H1 (cell line): Measurements from ENCODE around the gene GMCL2. TPM values are rescaled to one million over a fixed set of nuclear protein-coding genes. Genes with fewer than 3 reads are reported as not detected.
A peak's percentile ranks its signal among the peaks of the same experiment; 100 is the strongest.

ENCODE experiments used
- CTCF ChIA-PET: fragments of 300-600 bp; sonication (Branson Sonifier 250); formaldehyde crosslinking; loops from one replicate; lab custom pipeline; 2021; ENCODE audit not compliant: partially characterized antibody; lab: Charles Lee
- POLR2A ChIA-PET: fragments of 300-600 bp; sonication (Branson Sonifier 250); formaldehyde crosslinking; loops from one replicate; lab custom pipeline; 2021; ENCODE audit warnings: inconsistent platforms; ENCODE audit not compliant: partially characterized antibody; lab: Charles Lee
- DNase-seq, 2 experiments: peaks; one replicate each; pipeline versions ENCODE4 v3.0.0 to v3.0.0-alpha.2; 2010 to 2022; ENCODE audit warnings: low spot score in 2 of 2, low read depth in 1 of 2, mixed read lengths in 1 of 2
- FAIRE-seq: peaks from 2 replicates; lab custom pipeline; 2011; peaks lifted over from hg19 to GRCh38; lab: Jason Lieb, UNC
- H2AFZ ChIP-seq: 2 replicates; pipeline ENCODE4 v1.8.1; 2012; ENCODE audit warnings: low read length, inconsistent platforms
- H2AK5ac ChIP-seq: 2 replicates; pipeline ENCODE4 v1.6.1; 2013; ENCODE audit warnings: low read depth, low read length
- H2BK120ac ChIP-seq: replicated peaks from 2 replicates; pipeline ENCODE3; 2013; ENCODE audit warnings: low read depth, low read length, inconsistent platforms
- H2BK12ac ChIP-seq: 2 replicates; pipeline ENCODE4 v1.6.1; 2013; ENCODE audit warnings: low read depth, low read length
- H2BK15ac ChIP-seq: 2 replicates; pipeline ENCODE4 v1.6.1; 2013; ENCODE audit warnings: low read length
- H2BK20ac ChIP-seq: 2 replicates; pipeline ENCODE4 v1.6.1; 2013; ENCODE audit warnings: low read length
- H2BK5ac ChIP-seq: 2 replicates; pipeline ENCODE4 v1.6.1; 2013; ENCODE audit warnings: low read depth, low read length
- H3K14ac ChIP-seq: 2 replicates; pipeline ENCODE4 v1.6.1; 2013; ENCODE audit warnings: inconsistent platforms; ENCODE audit not compliant: insufficient read length
- H3K18ac ChIP-seq: 2 replicates; pipeline ENCODE4 v1.6.1; 2013; ENCODE audit warnings: low read length; ENCODE audit errors: extremely low read depth
- H3K23ac ChIP-seq: 2 replicates; pipeline ENCODE4 v1.6.1; 2013; ENCODE audit warnings: inconsistent platforms; ENCODE audit not compliant: insufficient read length
- H3K23me2 ChIP-seq: 2 replicates; pipeline ENCODE4 v1.6.1; 2013; ENCODE audit warnings: low read depth, low read length
- H3K27ac ChIP-seq: 2 replicates; pipeline ENCODE4 v1.6.1; 2011; ENCODE audit warnings: low read depth, low read length, inconsistent platforms
- H3K27me3 ChIP-seq, 4 experiments: replicated peaks in 1 of 4; 1 replicate in 1 of 4; 2 replicates in 3 of 4; pipeline versions ENCODE4 v1.6.1 to v1.8.1; 2011 to 2013; ENCODE audit warnings: low read length in 3 of 4, mild to moderate bottlenecking in 3 of 4, inconsistent platforms in 2 of 4, mixed read lengths in 2 of 4, moderate library complexity in 1 of 4; ENCODE audit not compliant: control insufficient read depth in 3 of 4, insufficient read depth in 3 of 4; ENCODE audit errors: extremely low read depth in 1 of 4
- H3K36me3 ChIP-seq, 4 experiments: 2 replicates each; pipeline versions ENCODE4 v1.6.1 to v1.8.1; 2011 to 2013; ENCODE audit warnings: mild to moderate bottlenecking in 4 of 4, low read length in 3 of 4, moderate library complexity in 2 of 4, control low read depth in 1 of 4, inconsistent platforms in 1 of 4; ENCODE audit not compliant: insufficient read depth in 4 of 4, control insufficient read depth in 2 of 4
- H3K4ac ChIP-seq: replicated peaks from 2 replicates; pipeline ENCODE3; 2013; ENCODE audit warnings: low read length, low read depth, mixed read lengths, inconsistent platforms; ENCODE audit not compliant: insufficient read length
- H3K4me1 ChIP-seq, 4 experiments: replicated peaks in 1 of 4; 1 replicate in 1 of 4; 2 replicates in 3 of 4; pipeline versions ENCODE4 v1.6.1 to v1.8.1; 2011 to 2013; ENCODE audit warnings: low read length in 3 of 4, inconsistent platforms in 2 of 4, mixed read lengths in 1 of 4; ENCODE audit not compliant: insufficient read depth in 4 of 4, control insufficient read depth in 3 of 4
- H3K4me2 ChIP-seq, 2 experiments: 2 replicates each; pipeline versions ENCODE4 v1.6.1 to v1.8.1; 2011 to 2013; ENCODE audit warnings: low read depth in 2 of 2, low read length in 2 of 2, control low read depth in 1 of 2, inconsistent platforms in 1 of 2, mild to moderate bottlenecking in 1 of 2; ENCODE audit not compliant: insufficient read depth in 1 of 2
- H3K4me3 ChIP-seq, 4 experiments: fragments of 200-600, 300-600 bp in 1 of 4; sonication (generic), shearing (Covaris generic), sonication (Bioruptor Twin) in 1 of 4; 2 replicates each; pipeline versions ENCODE4 v1.5.1 to v1.8.1; 2011 to 2016; ENCODE audit warnings: low read length in 4 of 4, low read depth in 3 of 4, control low read depth in 2 of 4, inconsistent platforms in 2 of 4, mild to moderate bottlenecking in 2 of 4, mixed read lengths in 1 of 4, moderate library complexity in 1 of 4; ENCODE audit not compliant: insufficient read depth in 2 of 4; ENCODE audit errors: extremely low read depth in 1 of 4
- H3K56ac ChIP-seq: replicated peaks from 2 replicates; pipeline ENCODE3; 2013; ENCODE audit warnings: low read depth, mild to moderate bottlenecking, mixed read lengths, low read length, inconsistent platforms; ENCODE audit not compliant: insufficient read length
- H3K79me1 ChIP-seq: 2 replicates; pipeline ENCODE4 v1.6.1; 2013; ENCODE audit warnings: low read depth, low read length, control low read depth
- H3K79me2 ChIP-seq, 2 experiments: 2 replicates each; pipeline versions ENCODE4 v1.6.1 to v1.8.1; 2012 to 2013; ENCODE audit warnings: low read length in 2 of 2, mild to moderate bottlenecking in 2 of 2, inconsistent platforms in 1 of 2; ENCODE audit not compliant: insufficient read depth in 2 of 2, control insufficient read depth in 1 of 2
- H3K9ac ChIP-seq, 4 experiments: replicated peaks in 1 of 4; 1 replicate in 1 of 4; 2 replicates in 3 of 4; pipeline versions ENCODE4 v1.6.1 to v1.8.1; 2011 to 2013; ENCODE audit warnings: low read depth in 3 of 4, low read length in 3 of 4, control low read depth in 2 of 4, mild to moderate bottlenecking in 2 of 4, moderate library complexity in 2 of 4, inconsistent platforms in 1 of 4; ENCODE audit errors: extremely low read depth in 1 of 4
- H3K9me3 ChIP-seq, 2 experiments: 2 replicates each; pipeline versions ENCODE4 v1.6.1 to v1.8.1; 2012 to 2013; ENCODE audit warnings: mild to moderate bottlenecking in 2 of 2, moderate library complexity in 2 of 2, control low read depth in 1 of 2, inconsistent platforms in 1 of 2, low read depth in 1 of 2, low read length in 1 of 2, mixed read lengths in 1 of 2; ENCODE audit not compliant: insufficient read depth in 2 of 2
- H4K20me1 ChIP-seq, 2 experiments: replicated peaks in 1 of 2; 2 replicates each; pipeline versions ENCODE3 to v1.8.1; 2011 to 2013; ENCODE audit warnings: inconsistent platforms in 2 of 2, low read length in 2 of 2, mild to moderate bottlenecking in 1 of 2; ENCODE audit not compliant: insufficient read depth in 2 of 2, control insufficient read depth in 1 of 2
- H4K5ac ChIP-seq: 2 replicates; pipeline ENCODE4 v1.6.1; 2013; ENCODE audit warnings: low read length, low read depth, mixed read lengths, inconsistent platforms; ENCODE audit not compliant: insufficient read length
- H4K8ac ChIP-seq: 2 replicates; pipeline ENCODE4 v1.8.0; 2013; ENCODE audit warnings: mild to moderate bottlenecking, moderate library complexity, low read length, inconsistent platforms; ENCODE audit not compliant: insufficient read depth; ENCODE audit errors: extremely low read depth
- H4K91ac ChIP-seq: replicated peaks from 2 replicates; pipeline ENCODE3; 2013; ENCODE audit warnings: low read length, mixed read lengths, inconsistent platforms; ENCODE audit not compliant: insufficient read length
- CBX5 ChIP-seq: fragments of 300-800, 300-1000 bp; sonication (generic); IDR thresholded peaks from 2 replicates; pipeline ENCODE4 v1.7.1; 2016; ENCODE audit warnings: antibody characterized with exemption, low read length, low read depth
- CEBPB ChIP-seq: IDR thresholded peaks from 2 replicates; pipeline ENCODE4 v1.6.1; 2012; ENCODE audit warnings: low read depth, low read length
- EP300 ChIP-seq, 2 experiments: IDR thresholded peaks; 1 replicate in 1 of 2; 2 replicates in 1 of 2; pipeline ENCODE4 v1.6.1; 2011 to 2012; ENCODE audit warnings: low read depth in 2 of 2, low read length in 2 of 2, mild to moderate bottlenecking in 2 of 2, borderline replicate concordance in 1 of 2, inconsistent platforms in 1 of 2, moderate library complexity in 1 of 2
- EZH2 ChIP-seq: fragments of 200-600 bp; sonication (generic); IDR thresholded peaks from 2 replicates; pipeline ENCODE4 v1.7.1; 2012; ENCODE audit warnings: low read depth, mild to moderate bottlenecking, moderate library complexity, low read length, inconsistent platforms; ENCODE audit not compliant: severe bottlenecking
- HDAC6 ChIP-seq: IDR thresholded peaks from one replicate; pipeline ENCODE4 v1.7.1; 2012; ENCODE audit warnings: low read depth, mild to moderate bottlenecking, inconsistent platforms, low read length, moderate library complexity
- JUN ChIP-seq: IDR thresholded peaks from 2 replicates; pipeline ENCODE4 v1.6.1; 2011; ENCODE audit warnings: low read depth, mild to moderate bottlenecking, improper control_type of control experiment, low read length
- KDM4A ChIP-seq: IDR thresholded peaks from one replicate; pipeline ENCODE4 v1.7.1; 2012; ENCODE audit warnings: low read depth, mild to moderate bottlenecking, moderate library complexity, low read length, inconsistent platforms; ENCODE audit not compliant: severe bottlenecking
- NANOG ChIP-seq: IDR thresholded peaks from 2 replicates; pipeline ENCODE4 v1.6.1; 2011; ENCODE audit warnings: low read length, low read depth, mild to moderate bottlenecking, inconsistent platforms; ENCODE audit not compliant: insufficient read depth, poor library complexity, severe bottlenecking
- RAD21 ChIP-seq, 2 experiments: IDR thresholded peaks in 1 of 2; conservative IDR thresholded peaks in 1 of 2; 2 replicates each; pipeline ENCODE4 v1.6.1; 2011; ENCODE audit warnings: low read depth in 2 of 2, low read length in 2 of 2, improper control_type of control experiment in 1 of 2, inconsistent platforms in 1 of 2, mild to moderate bottlenecking in 1 of 2, moderate library complexity in 1 of 2
- RFX5 ChIP-seq: IDR thresholded peaks from 2 replicates; pipeline ENCODE4 v1.6.1; 2011; ENCODE audit warnings: low read depth, low read length, improper control_type of control experiment, borderline replicate concordance
- SP2 ChIP-seq: IDR thresholded peaks from 2 replicates; pipeline ENCODE4 v1.6.1; 2012; ENCODE audit warnings: mild to moderate bottlenecking, low read length, inconsistent platforms
- SP4 ChIP-seq: IDR thresholded peaks from 2 replicates; pipeline ENCODE4 v1.6.1; 2012; ENCODE audit warnings: low read length, inconsistent platforms
- TAF1 ChIP-seq: IDR thresholded peaks from 2 replicates; pipeline ENCODE4 v1.6.1; 2011; ENCODE audit warnings: mild to moderate bottlenecking, low read depth, low read length
- YY1 ChIP-seq: IDR thresholded peaks from 2 replicates; pipeline ENCODE4 v1.6.1; 2011; ENCODE audit warnings: low read depth, mild to moderate bottlenecking, low read length
- WGBS, 2 experiments: shearing (Covaris generic) in 1 of 2; methylation state at CpG; one replicate each; pipeline versions ENCODE4 v1.1.6 to v1.1.7; 2013 to 2015; ENCODE audit warnings: low lambda C conversion rate in 2 of 2, mixed read lengths in 2 of 2, inconsistent platforms in 1 of 2, low coverage in 1 of 2, missing lambda C conversion rate in 1 of 2; ENCODE audit not compliant: insufficient replicate concordance in 2 of 2, insufficient coverage in 1 of 2, insufficient read length in 1 of 2; ENCODE audit errors: extremely low coverage in 1 of 2, missing lambda C conversion rate in 1 of 2; 5-methylcytosine and 5-hydroxymethylcytosine counted together
- polyA plus RNA-seq, 7 experiments: library from polyadenylated mRNA; depleted of rRNA in 3 of 7; stranded (reverse) in 5 of 7; unstranded in 2 of 7; fragments of >200 nt in 5 of 7; fragments of 200-250 nt in 2 of 7; gene quantifications; 1 replicate in 5 of 7; 2 replicates in 1 of 7; 4 replicates in 1 of 7; pipeline versions ENCODE4 v1.2.1 to v1.2.3, GENCODE V29; 2011 to 2013; ENCODE audit warnings: missing spikeins in 2 of 7, mixed read lengths in 2 of 7
- total RNA-seq: library from RNA; stranded (reverse); fragmentation: NEBNext Ultra II Directional; extraction: Animal tissue kit (Norgen Biotek cat#: 25700); gene quantifications from 2 replicates; pipeline ENCODE4 v1.2.1, GENCODE V29; 2021

The GMCL2 gene
- total and polyA plus RNA-seq, 2 of the 8 experiments (the other 6 are each of a cell fraction or from before 2014, with no cell fraction given) = 0.13 TPM; not detected in 1

GRCh38 chr5:178176791-178177190 lies 10.4 kb downstream of the GMCL2 start:
- Histone ChIP-seq H3K36me3 (no peaks in the 10 kb centered on the region), H4K5ac (no peak overlapping the region), H3K56ac (no peak overlapping the region), H3K79me1 (no peaks in the 10 kb centered on the region), H2BK12ac (no peak overlapping the region), H3K79me2 (no peaks in the 10 kb centered on the region), H3K4me3 (no peak overlapping the region), H3K23me2 (0 out of 2 replicates have a peak, but pooled peaks cover 2% of the 10 kb centered on the region), H3K4ac (no peak overlapping the region), H2BK120ac (no peak overlapping the region), H3K14ac (no peak overlapping the region), H3K9me3 (no peaks in the 10 kb centered on the region), H3K27me3 (no peaks in the 10 kb centered on the region), H3K27ac (no peak overlapping the region), H4K91ac (peak overlapping the region; percentile 22), H2BK5ac (no peak overlapping the region), H4K20me1 (no peaks in the 10 kb centered on the region), H2AK5ac (no peak overlapping the region), H3K9ac (no peak overlapping the region), H3K18ac (no peak overlapping the region), H2AFZ (no peak overlapping the region), H3K4me2 (no peak overlapping the region), H3K4me1 (peaks cover 0 to 18% (median 10%) of the 10 kb centered on the region in 4 experiments; a peak in 6 of 7 replicates), H2BK20ac (no peak overlapping the region), H3K23ac (no peak overlapping the region), H2BK15ac (peak overlapping the region; percentile 61), H4K8ac (no peak overlapping the region)
- ChIA-PET CTCF (interaction anchor here (0.6 to 3.1 kb wide), 8 partner anchors 9 to 102 kb away, joined by 3 to 18 read pairs (median 6); no protein-coding TSS in a partner anchor), POLR2A (interaction anchor here (1.4 to 38.5 kb wide), 4 partner anchors 10 to 26 kb away, joined by 5 to 985 read pairs (median 5); partner anchors contain the start of genes HNRNPAB and NHP2)
- DNase-seq = no peak
- FAIRE-seq = no peak
- WGBS, 2 experiments = 87% methylated on average over 6 of the region's 6 CpGs; no CpG with 5 or more reads in 1 of the 2 experiments
- TF ChIP-seq NANOG (no peak), KDM4A (no peak), EP300 (IDR thresholded peaks at IDR 0.05; ENCODE audit: borderline replicate concordance in 1 of 2, low read depth in 2 of 2, low read length in 2 of 2) (no peak), CEBPB (no peak), JUN (no peak), SP4 (no peak), HDAC6 (no peak), RAD21 (IDR thresholded peaks at IDR 0.05 in 1 of 2, conservative IDR thresholded peaks at IDR 0.05 in 1 of 2; ENCODE audit: low read depth in 2 of 2, low read length in 2 of 2) (no peak), EZH2 (no peak), TAF1 (no peak), YY1 (no peak), SP2 (no peak), CBX5 (no peak), RFX5 (no peak)
